Measurements from ENCODE around the gene POU6F2. TPM values are rescaled to one million over a fixed set of nuclear protein-coding genes. Genes with fewer than 3 reads are reported as not detected.

The POU6F2 gene
- total and polyA plus RNA-seq, 2 experiments from 2014 or later, result not detected

DNA sequence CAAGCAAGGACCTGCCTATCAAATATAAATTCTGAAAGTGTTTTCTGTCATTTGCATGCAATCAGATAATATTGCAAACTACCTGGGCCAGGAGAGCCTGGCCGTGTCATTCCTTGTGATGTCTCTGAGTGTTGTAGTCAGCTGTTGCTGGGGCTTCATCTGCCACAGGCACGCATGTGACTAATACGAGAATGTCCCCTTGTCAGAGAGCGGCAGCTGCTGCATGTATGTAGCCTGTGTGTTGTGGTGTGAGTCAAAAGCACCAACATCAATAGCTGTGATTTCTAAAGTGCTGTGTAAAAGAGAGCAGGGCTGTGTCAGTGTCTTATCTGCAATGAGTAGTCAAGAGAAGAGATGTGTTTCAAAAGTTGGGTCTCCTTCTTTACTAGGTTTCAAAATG, 155.4 kb downstream of the POU6F2 start:
- H3K4me3 ChIP-seq, result no peak overlapping the region
- H3K4me2 ChIP-seq (ENCODE audit: unreplicated experiment), result no peak overlapping the region
- in situ Hi-C loops (cut with MboI), result no loop called here
- no peak for TF ChIP-seq EZH2phosphoT487 (IDR thresholded peaks at IDR 0.05; ENCODE audit: insufficient read depth, low read depth)
- TF ChIP-seq EZH2 (IDR thresholded peaks at IDR 0.05; ENCODE audit: insufficient read depth, poor library complexity, severe bottlenecking), result no peak
- no peak for DNase-seq
- H3K4me1 ChIP-seq (ENCODE audit: insufficient read depth), result no peaks in the 10 kb centered on the region
- H3K9me3 ChIP-seq (ENCODE audit: low read depth), result no peaks in the 10 kb centered on the region
- no peaks in the 10 kb centered on the region for H3K9me2 ChIP-seq (ENCODE audit: insufficient read depth)
- no peaks in the 10 kb centered on the region for H3K27me3 ChIP-seq (replicated peaks; ENCODE audit: insufficient read depth)
- no peaks in the 10 kb centered on the region for H3F3A ChIP-seq (ENCODE audit: insufficient read depth)
- no peaks in the 10 kb centered on the region for H3K79me2 ChIP-seq (ENCODE audit: insufficient read depth)
- H4K20me1 ChIP-seq (ENCODE audit: insufficient read depth), result no peaks in the 10 kb centered on the region
- H2AFZ ChIP-seq, result no peak overlapping the region
- no peak overlapping the region for H3K27ac ChIP-seq
- H3K36me3 ChIP-seq (ENCODE audit: low read depth), result no peaks in the 10 kb centered on the region
- H3K9ac ChIP-seq, result no peak overlapping the region
- 11 to 21% methylated on average over 4 of the region's 4 CpGs for WGBS, 2 experiments (ENCODE audit: low coverage in 1 of 2, low lambda C conversion rate in 2 of 2, missing lambda C conversion rate in 2 of 2)

DNA sequence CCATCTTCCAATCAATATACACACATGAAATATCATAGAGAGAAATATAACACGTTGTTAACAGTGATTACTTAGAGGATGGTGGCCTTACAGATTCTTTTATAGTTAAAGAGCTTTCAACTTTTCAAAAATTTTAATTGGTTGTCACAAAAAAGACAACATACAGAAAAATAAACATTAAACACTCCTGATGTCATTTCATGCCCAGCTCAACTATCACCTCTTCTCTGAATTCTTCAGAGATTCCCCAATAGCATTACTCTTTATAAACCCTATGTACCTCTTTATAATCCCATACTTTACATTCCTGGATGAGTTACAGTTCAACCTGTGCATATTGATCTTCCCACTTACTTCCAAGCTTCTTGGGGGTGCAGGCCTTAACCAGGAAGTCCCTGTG, 159.8 kb downstream of the POU6F2 start:
- H3K9me2 ChIP-seq (ENCODE audit: insufficient read depth), result no peaks in the 10 kb centered on the region
- H3K4me2 ChIP-seq (ENCODE audit: unreplicated experiment), result no peak overlapping the region
- TF ChIP-seq EZH2 (IDR thresholded peaks at IDR 0.05; ENCODE audit: insufficient read depth, poor library complexity, severe bottlenecking), result no peak
- no peak for TF ChIP-seq EZH2phosphoT487 (IDR thresholded peaks at IDR 0.05; ENCODE audit: insufficient read depth, low read depth)
- no peaks in the 10 kb centered on the region for H3K36me3 ChIP-seq (ENCODE audit: low read depth)
- H3K79me2 ChIP-seq (ENCODE audit: insufficient read depth), result no peaks in the 10 kb centered on the region
- H3K27me3 ChIP-seq (replicated peaks; ENCODE audit: insufficient read depth), result no peaks in the 10 kb centered on the region
- H2AFZ ChIP-seq, result no peak overlapping the region
- no peak overlapping the region for H3K9ac ChIP-seq
- in situ Hi-C loops (cut with MboI), result no loop called here
- no peak overlapping the region for H3K27ac ChIP-seq
- H3K4me1 ChIP-seq (ENCODE audit: insufficient read depth), result no peaks in the 10 kb centered on the region
- H3K4me3 ChIP-seq, result no peak overlapping the region
- H3K9me3 ChIP-seq (ENCODE audit: low read depth), result no peaks in the 10 kb centered on the region
- H4K20me1 ChIP-seq (ENCODE audit: insufficient read depth), result no peaks in the 10 kb centered on the region
- 0 to 12% methylated on average over 1 of the region's 1 CpG for WGBS, 2 experiments (ENCODE audit: low coverage in 1 of 2, low lambda C conversion rate in 2 of 2, missing lambda C conversion rate in 2 of 2)
- H3F3A ChIP-seq (ENCODE audit: insufficient read depth), result no peaks in the 10 kb centered on the region
- no peak for DNase-seq

DNA sequence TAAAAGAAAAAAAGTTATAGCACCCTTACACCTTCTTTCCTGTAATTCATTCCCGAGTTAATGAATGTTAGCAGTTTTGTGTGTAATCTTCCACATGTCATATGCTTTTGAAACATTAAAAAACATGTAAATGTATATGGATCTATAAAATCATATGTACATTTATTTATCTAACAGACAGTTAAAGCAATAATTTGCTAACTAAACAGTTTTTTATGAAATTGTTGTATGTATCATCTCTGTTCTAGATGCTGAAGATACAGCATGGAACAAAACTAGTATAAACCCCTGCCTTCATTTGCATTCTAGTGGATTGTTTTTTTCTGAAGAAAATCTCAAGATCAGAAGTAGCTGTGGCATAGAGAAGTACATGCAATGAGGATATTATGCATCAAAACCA, 165.0 kb downstream of the POU6F2 start:
- Histone ChIP-seq H3K4me2 (ENCODE audit: unreplicated experiment) (no peak overlapping the region), H3K27me3 (replicated peaks; ENCODE audit: insufficient read depth) (no peaks in the 10 kb centered on the region), H3F3A (ENCODE audit: insufficient read depth) (no peaks in the 10 kb centered on the region), H3K9me2 (ENCODE audit: insufficient read depth) (no peaks in the 10 kb centered on the region), H3K36me3 (ENCODE audit: low read depth) (no peaks in the 10 kb centered on the region), H3K9ac (no peak overlapping the region), H3K4me3 (no peak overlapping the region), H3K4me1 (ENCODE audit: insufficient read depth) (no peaks in the 10 kb centered on the region), H3K9me3 (ENCODE audit: low read depth) (no peaks in the 10 kb centered on the region), H3K27ac (no peak overlapping the region), H4K20me1 (ENCODE audit: insufficient read depth) (no peaks in the 10 kb centered on the region), H2AFZ (no peak overlapping the region), H3K79me2 (ENCODE audit: insufficient read depth) (no peaks in the 10 kb centered on the region)
- DNase-seq, result no peak
- in situ Hi-C loops (cut with MboI), result no loop called here
- TF ChIP-seq EZH2phosphoT487 (IDR thresholded peaks at IDR 0.05; ENCODE audit: insufficient read depth, low read depth), result no peak
- no peak for TF ChIP-seq EZH2 (IDR thresholded peaks at IDR 0.05; ENCODE audit: insufficient read depth, poor library complexity, severe bottlenecking)
- WGBS, 2 experiments (ENCODE audit: low coverage in 1 of 2, low lambda C conversion rate in 2 of 2, missing lambda C conversion rate in 2 of 2), result 40 to 41% methylated on average over 1 of the region's 1 CpG

DNA sequence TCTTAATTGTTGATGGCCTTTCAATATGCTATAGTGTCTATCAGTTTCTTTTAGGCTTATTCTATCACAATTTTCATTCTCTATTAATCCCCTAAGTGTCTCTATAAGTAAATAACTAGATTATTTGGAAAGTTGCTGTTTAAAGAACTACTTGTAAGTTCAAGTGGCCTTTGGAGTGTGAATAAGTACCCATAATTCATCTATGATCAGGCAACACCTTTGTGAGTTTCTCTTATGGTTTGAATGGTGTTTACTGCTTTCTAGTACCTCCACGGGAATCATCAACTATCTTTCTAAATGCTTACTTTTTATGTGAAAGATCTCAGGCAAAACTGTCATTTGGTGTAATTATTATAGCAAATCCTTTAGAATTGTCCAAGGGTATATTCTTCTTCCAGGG, 166.7 kb downstream of the POU6F2 start:
- Histone ChIP-seq H3K36me3 (ENCODE audit: low read depth) (no peaks in the 10 kb centered on the region), H3K27me3 (replicated peaks; ENCODE audit: insufficient read depth) (no peaks in the 10 kb centered on the region), H3K79me2 (ENCODE audit: insufficient read depth) (no peaks in the 10 kb centered on the region), H3K9me3 (ENCODE audit: low read depth) (no peaks in the 10 kb centered on the region), H2AFZ (no peak overlapping the region), H4K20me1 (ENCODE audit: insufficient read depth) (no peaks in the 10 kb centered on the region), H3F3A (ENCODE audit: insufficient read depth) (no peaks in the 10 kb centered on the region), H3K4me1 (ENCODE audit: insufficient read depth) (no peaks in the 10 kb centered on the region), H3K4me3 (no peak overlapping the region), H3K9ac (no peak overlapping the region), H3K4me2 (ENCODE audit: unreplicated experiment) (no peak overlapping the region), H3K27ac (no peak overlapping the region), H3K9me2 (ENCODE audit: insufficient read depth) (no peaks in the 10 kb centered on the region)
- DNase-seq, result no peak
- TF ChIP-seq EZH2 (IDR thresholded peaks at IDR 0.05; ENCODE audit: insufficient read depth, poor library complexity, severe bottlenecking), result no peak
- TF ChIP-seq EZH2phosphoT487 (IDR thresholded peaks at IDR 0.05; ENCODE audit: insufficient read depth, low read depth), result no peak
- in situ Hi-C loops (cut with MboI), result no loop called here
- 14 to 23% methylated on average over 1 of the region's 1 CpG for WGBS, 2 experiments (ENCODE audit: low coverage in 1 of 2, low lambda C conversion rate in 2 of 2, missing lambda C conversion rate in 2 of 2)

DNA sequence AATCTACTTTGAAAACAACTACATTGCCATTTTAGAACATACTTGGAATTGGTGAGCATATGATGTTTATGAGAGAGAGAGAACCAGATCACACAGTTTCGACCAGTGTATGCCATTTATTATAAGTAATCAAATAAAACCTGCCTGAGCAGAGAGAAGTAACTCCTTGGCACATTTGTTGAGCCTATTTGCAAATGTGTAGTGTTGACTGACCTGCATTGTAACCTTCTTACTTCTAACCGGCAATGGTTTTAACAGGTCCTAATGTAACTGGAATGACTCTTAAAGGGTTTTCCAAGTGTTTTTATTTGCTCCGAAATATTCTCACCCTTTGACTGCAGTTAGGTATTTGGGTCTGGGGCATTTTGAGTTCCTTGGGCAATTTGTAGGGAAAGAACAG, 167.6 kb downstream of the POU6F2 start:
- Histone ChIP-seq H3K4me3 (no peak overlapping the region), H3K27ac (no peak overlapping the region), H4K20me1 (ENCODE audit: insufficient read depth) (no peaks in the 10 kb centered on the region), H3K9me2 (ENCODE audit: insufficient read depth) (no peaks in the 10 kb centered on the region), H2AFZ (no peak overlapping the region), H3K79me2 (ENCODE audit: insufficient read depth) (no peaks in the 10 kb centered on the region), H3F3A (ENCODE audit: insufficient read depth) (no peaks in the 10 kb centered on the region), H3K9me3 (ENCODE audit: low read depth) (no peaks in the 10 kb centered on the region), H3K4me2 (ENCODE audit: unreplicated experiment) (no peak overlapping the region), H3K36me3 (ENCODE audit: low read depth) (no peaks in the 10 kb centered on the region), H3K27me3 (replicated peaks; ENCODE audit: insufficient read depth) (no peaks in the 10 kb centered on the region), H3K9ac (no peak overlapping the region), H3K4me1 (ENCODE audit: insufficient read depth) (no peaks in the 10 kb centered on the region)
- 37 to 41% methylated on average over 3 of the region's 3 CpGs for WGBS, 2 experiments (ENCODE audit: low coverage in 1 of 2, low lambda C conversion rate in 2 of 2, missing lambda C conversion rate in 2 of 2)
- no peak for DNase-seq
- in situ Hi-C loops (cut with MboI), result no loop called here
- TF ChIP-seq EZH2phosphoT487 (IDR thresholded peaks at IDR 0.05; ENCODE audit: insufficient read depth, low read depth) (no peak), EZH2 (IDR thresholded peaks at IDR 0.05; ENCODE audit: insufficient read depth, poor library complexity, severe bottlenecking) (no peak)
